GM12872 (cell line): ENCODE results near the gene RNF25.

Experiments used
- CTCF ChIP-seq: IDR thresholded peaks from 3 replicates; pipeline ENCODE4 v1.5.1; 2011; ENCODE audit warnings: low read depth, mild to moderate bottlenecking, low read length, moderate library complexity; ENCODE audit not compliant: insufficient read depth

Gene RNF25

DNA sequence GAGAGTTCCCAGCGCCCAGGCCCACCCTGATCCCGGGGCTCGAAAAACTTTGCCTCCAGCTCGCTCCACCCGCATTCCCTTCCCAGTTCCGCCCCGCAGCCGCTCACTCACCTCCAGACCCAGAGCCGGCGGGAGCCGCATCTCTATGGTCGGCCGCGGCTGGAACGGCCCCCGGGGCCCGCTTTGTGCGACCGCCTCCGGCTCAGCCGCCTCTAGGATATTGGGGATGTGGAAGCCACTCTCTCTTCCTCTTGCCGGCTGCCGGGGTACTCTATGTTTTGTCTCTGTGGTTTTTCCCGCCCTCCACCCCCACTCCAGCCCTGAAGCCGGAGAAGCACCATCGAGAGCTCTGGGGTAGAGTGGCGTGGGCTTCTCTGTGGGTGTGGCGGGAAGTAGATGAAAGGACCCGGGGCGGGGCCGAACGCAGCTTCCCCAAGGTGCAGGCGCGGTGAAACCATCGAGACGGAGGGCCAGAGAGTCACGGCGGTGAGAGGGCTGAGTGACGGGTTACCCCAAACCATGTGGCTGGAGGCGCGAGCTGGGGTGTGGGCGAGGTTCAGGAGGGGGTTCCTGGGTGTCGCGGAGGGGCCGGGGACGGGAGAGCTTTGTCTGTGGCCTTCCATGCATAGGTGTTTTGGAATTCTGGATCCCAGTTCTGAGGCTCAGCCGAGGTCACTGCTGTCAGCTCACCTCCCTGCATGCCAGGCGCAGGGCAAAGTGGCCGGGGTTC is 12.4 kb downstream of the RNF25 start, which contains the start of the genes BCS1L and ZNF142:
BCS1L (plus strand) TSS at position 426 of the 730 bp plus-strand sequence. CDS start 1,305 bp downstream, outside the sequence.
ZNF142 (minus strand) TSS at position 366 of the 730 bp plus-strand sequence. CDS start 3,194 bp downstream, outside the sequence.
- TF ChIP-seq CTCF = no peak

DNA sequence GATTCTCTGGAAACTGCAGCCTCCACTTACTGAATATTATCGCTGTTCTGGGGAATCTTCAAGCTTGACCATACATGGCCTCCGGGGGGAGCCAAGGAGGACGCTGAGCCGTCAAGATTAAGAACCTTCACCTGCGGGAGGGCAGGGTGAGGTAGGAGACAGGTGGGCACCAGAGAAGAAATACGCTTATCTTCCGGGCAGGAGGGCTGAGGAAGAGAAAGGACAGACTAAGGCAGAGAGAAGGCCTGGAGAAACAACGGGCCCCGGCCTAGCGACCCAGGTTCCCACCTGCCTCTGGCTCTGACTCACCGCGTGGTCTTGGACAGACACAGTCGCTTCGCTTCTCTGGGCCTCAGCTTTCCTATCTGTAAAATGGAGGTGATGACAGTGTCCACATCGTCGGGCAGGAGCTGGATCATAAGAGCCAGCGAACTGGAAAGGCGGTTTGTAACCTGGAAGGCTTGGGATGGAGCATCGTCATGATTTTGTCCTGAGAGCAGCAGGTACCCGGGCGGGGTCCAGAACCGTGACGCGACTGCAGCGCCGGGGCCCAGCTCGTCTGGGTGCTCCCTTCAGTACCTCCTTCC is 13.0 kb downstream of the RNF25 start:
- TF ChIP-seq CTCF = peak; percentile 72

DNA sequence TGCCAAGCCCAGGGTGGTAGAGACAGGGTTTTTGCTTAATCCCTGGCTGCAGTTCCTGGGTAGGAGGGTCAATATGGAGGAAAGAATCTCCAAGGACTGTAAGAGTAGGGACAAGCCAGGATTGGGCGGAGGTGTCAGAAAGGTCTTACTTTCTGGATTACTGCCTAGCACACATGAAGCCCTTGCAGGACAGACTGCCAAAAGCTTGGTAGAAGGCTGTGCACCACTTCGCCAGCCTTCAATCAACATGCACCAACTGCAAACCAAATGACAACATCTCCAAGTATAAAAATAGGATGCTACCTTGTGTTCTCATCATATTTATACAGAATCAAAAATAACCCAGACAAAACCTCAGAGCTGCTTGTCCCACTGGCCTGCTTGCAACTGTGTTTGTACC is 16.1 kb downstream of the RNF25 start:
- no peak for TF ChIP-seq CTCF

DNA sequence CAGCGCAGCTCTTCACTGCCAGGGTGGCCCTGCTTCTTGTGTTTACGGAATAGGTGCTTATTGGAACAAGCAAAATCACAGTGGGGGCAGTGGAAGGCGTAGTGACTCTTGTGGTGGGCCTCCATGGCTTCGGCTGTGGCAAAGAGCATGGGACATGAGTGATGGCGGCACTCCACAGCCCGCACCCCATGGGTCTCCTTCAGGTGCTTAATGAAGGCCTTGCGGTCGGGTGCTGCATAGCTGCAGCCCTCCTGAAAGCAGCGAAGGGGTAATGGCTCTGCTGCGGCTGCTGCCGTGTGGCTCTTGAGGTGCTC is 23.1 kb downstream of the RNF25 start:
- no peak for TF ChIP-seq CTCF

DNA sequence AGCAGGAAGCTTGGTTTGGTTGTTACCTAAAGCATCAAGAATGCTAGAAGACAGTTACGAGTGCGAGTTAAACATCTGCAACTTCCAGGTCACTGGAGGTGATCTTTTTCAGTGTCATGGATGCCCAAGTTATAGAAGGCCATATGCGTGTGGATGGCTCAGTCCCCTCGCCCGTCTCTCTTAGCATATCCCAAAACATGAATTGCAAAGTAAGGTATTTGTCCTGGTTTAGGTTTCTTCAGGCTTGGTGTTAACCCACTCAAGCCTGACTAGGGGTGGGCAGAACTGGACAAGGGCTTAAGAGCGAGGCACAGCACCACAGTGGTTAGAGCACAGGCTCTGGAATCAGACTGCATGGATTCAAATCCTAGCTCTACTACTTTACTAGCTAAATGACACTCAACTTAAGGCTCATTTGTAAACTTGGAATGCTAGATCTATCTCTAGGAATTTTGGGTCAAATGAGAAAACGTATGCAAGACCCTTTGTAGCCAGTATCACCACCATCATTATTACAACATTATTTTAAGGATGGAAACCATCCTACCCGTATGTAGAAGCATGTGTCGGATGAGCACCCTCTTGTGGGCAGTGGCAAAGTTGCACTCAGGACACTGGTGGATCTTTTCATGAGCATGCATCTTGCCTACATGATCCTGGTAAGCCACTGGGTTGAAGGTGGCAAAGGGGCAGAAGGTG is 23.6 kb downstream of the RNF25 start:
- peak; percentile 94 for TF ChIP-seq CTCF

DNA sequence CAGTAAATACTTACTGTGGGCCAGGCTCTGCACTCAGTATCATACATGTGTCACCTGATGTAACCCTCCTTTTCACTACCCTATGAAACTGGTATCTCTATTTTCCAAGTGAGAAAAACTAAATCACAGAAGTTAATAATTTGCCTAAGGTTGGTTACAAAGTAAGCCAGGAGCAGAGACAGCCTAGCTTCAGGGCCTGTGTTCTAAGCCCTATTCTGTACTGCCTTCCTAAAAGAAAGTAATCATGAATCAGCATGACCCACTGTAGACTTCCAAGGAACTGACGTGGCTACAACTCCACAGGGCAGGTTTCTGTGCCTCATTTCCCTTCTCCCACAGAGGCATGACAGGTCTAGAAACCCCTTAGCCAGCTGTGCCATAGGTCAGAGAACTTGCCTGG is 26.7 kb downstream of the RNF25 start:
- TF ChIP-seq CTCF = no peak

GRCh38 chr2:218644721-218645120 is 27.1 kb downstream of the RNF25 start:
- no peak for TF ChIP-seq CTCF
